Muscle of leg (tissue), 11 donors: ENCODE results near the gene LARP4B. TPM values are rescaled to one million over a fixed set of nuclear protein-coding genes. Genes with fewer than 3 reads are reported as not detected.

Source experiments
- DNase-seq: peaks from one replicate; pipeline ENCODE4 v3.0.0; 2013
- H3K27ac ChIP-seq: one replicate; pipeline ENCODE4 v1.5.1; 2013; ENCODE audit warnings: mild to moderate bottlenecking, low read length, control low read depth
- H3K27me3 ChIP-seq: one replicate; pipeline ENCODE4 v1.6.1; 2013; ENCODE audit warnings: low read length; ENCODE audit not compliant: control insufficient read depth, insufficient read depth
- H3K36me3 ChIP-seq: one replicate; pipeline ENCODE4 v1.6.1; 2013; ENCODE audit warnings: low read length; ENCODE audit not compliant: control insufficient read depth, insufficient read depth
- H3K4me1 ChIP-seq: one replicate; pipeline ENCODE4 v1.6.1; 2013; ENCODE audit warnings: low read length; ENCODE audit not compliant: control insufficient read depth, insufficient read depth
- H3K4me3 ChIP-seq: one replicate; pipeline ENCODE4 v1.5.1; 2013; ENCODE audit warnings: low read length, control low read depth
- H3K9me3 ChIP-seq: replicated peaks from 2 replicates; pipeline ENCODE4 v1.6.1; 2013; ENCODE audit warnings: low read depth, low read length; ENCODE audit not compliant: control insufficient read depth
- WGBS: methylation state at CpG from one replicate; pipeline ENCODE4 v1.1.5; 2013; ENCODE audit warnings: missing lambda C conversion rate; ENCODE audit not compliant: insufficient coverage; 5-methylcytosine and 5-hydroxymethylcytosine counted together
- polyA plus RNA-seq, 8 donors: library from polyadenylated mRNA; unstranded; fragments of 120-200 nt; gene quantifications; one replicate each; pipeline versions ENCODE4 v1.2.1 to v1.2.3, GENCODE V29; 2013; ENCODE audit warnings: inconsistent platforms in 1 of 8, low replicate concordance in 1 of 8; ENCODE audit not compliant: insufficient read length in 8 of 8, insufficient read depth in 1 of 8
- total RNA-seq: library from RNA; stranded (reverse); fragments of 120-200 nt; gene quantifications from one replicate; pipeline ENCODE4 v1.2.4, GENCODE V29; 2013

LARP4B gene
- total and polyA plus RNA-seq, 9 donors, result 35.8 to 84.5 (median 54.8) TPM

DNA sequence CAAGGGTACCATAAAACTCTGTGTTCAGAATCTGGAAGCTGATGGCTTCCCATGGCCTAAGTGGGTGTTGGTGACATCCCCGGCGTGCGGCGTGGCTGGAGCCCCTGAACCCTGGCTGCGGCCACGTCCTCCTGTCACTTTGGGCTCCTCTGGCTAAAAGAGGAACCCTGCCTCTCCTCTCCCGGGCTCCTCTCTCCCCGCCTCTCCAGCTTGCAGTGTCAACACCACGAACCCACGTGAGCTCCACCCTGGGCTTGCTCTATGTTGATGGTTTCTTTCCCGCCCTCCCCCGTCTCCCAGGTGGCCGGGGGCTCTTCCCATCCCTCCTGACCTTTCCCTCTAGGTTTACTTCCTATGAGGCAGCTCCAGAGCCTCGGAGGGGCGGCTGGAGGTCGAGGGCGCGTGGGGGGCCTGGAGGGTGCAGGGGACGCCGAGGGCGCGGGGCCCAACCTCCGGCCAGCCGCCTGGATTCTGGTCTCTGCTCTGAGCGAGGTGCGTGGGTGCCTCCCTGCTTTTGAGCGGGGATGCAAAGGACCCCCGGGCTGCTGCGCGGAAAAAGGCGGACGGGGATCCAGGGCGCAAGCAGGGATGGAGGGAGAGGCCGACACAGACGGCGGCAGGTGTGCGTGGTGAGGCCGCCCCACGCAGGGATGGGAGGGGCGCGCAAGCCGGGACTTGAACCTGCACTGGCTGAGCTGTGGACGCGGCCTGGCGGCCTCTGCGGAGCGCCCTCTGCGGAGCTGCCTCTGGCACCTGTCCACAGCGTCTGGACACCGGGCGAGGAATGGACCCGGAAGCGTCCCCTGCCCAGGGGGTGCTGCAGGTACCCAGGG, 126.5 kb downstream of the LARP4B start:
- H3K4me3 ChIP-seq, result no peak overlapping the region
- H3K27me3 ChIP-seq, result no peaks in the 10 kb centered on the region
- no peaks in the 10 kb centered on the region for H3K9me3 ChIP-seq
- peaks cover 34% of the 10 kb centered on the region for H3K36me3 ChIP-seq
- no peak overlapping the region for H3K27ac ChIP-seq
- WGBS, result 88% methylated on average over 46 of the region's 53 CpGs
- H3K4me1 ChIP-seq, result peaks cover 11% of the 10 kb centered on the region
- DNase-seq, result no peak

DNA sequence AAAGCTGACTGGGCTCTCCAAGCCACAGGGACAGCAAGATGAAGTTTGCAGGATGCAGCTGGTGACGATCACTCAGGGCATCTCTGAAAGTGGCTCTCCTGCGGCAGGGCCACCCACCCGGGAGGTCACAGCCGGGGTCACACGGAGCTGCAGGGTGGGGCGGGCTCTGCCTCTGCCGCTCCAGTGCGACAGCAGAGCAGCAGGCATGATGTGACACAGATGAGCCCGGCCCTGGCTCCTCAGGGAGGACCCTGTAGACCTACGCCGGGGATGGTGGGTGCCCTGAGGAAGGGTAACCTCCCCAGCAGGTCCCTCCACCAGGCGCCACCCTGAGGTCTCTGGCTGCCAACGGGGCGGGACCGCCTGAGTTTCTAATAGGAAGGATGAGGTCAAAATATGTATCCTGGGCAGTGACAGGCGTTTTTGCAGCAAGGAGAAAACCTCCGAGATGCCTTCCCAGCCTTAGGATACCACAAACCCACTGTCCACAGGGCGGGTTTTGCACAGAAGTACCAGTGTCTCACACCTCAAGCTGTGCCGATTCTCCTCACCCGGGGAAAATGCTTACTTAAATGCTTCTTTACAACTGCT, 127.2 kb downstream of the LARP4B start:
- WGBS, result 25% methylated on average over 13 of the region's 20 CpGs
- Histone ChIP-seq H3K4me3 (no peak overlapping the region), H3K36me3 (peaks cover 32% of the 10 kb centered on the region)

DNA sequence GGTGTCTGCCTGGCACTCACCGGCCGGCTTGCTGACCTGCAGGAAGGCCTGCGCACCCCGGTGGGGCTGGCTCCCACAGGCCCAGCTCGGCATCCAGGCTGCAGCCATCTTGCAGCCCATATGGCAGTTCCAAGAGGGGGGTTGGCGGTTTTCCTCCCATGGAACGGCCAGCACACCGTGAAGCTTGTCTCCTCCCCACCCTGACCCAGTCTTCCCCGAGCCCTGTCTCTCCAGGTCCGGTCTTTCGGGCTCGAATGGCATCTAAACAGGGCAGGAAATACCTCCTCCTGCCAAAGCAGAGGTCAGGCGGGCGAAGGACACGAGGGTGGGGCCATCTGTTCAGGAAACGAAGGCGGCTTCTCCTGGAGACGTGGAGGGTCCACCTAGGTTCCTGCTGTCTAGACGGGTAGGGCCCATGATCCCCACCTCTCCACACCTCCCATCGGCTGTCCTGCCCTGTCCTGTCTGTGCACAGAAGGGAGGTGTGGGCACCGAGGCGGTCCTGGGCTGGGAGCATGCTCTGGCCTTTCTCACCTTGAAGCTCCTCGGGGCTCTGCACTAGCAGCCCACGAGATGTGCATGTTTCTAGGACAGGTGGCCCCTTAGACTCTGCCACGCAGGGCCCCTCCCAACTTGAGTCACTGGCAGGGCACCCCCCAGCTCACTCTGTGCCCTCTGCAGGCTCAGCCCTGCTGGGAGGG, 128.3 kb downstream of the LARP4B start:
- Histone ChIP-seq H3K4me3 (no peak overlapping the region), H3K9me3 (peaks cover 3% of the 10 kb centered on the region), H3K27ac (no peak overlapping the region), H3K36me3 (peaks cover 25% of the 10 kb centered on the region), H3K4me1 (peaks cover 11% of the 10 kb centered on the region), H3K27me3 (no peaks in the 10 kb centered on the region)
- WGBS, result 78% methylated on average over 21 of the region's 25 CpGs
- no peak for DNase-seq

More for the DNA sequence above, 127.2 kb downstream of the LARP4B start:
- peaks cover 3% of the 10 kb centered on the region for H3K9me3 ChIP-seq
- H3K27ac ChIP-seq, result no peak overlapping the region
- H3K4me1 ChIP-seq, result peaks cover 11% of the 10 kb centered on the region
- no peak for DNase-seq
- H3K27me3 ChIP-seq, result no peaks in the 10 kb centered on the region

DNA sequence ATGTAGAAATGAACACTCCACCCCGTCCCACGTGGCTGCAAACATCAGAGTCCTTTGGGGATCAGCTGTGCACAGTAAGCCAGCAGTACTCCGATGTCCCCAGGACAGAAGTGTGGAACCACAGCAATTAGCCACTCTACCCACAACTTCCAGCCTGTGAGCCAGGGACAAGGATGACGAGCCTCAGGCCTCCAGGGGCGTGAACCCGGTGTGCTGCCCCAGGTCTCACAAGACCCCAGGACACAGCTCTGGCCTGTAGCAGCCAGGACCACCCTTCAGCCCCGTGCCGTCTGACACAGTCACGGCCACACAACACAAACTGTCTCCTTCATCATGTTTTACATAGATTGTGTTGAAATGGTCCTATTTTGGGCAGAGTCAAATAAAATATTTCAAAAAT, 129.0 kb downstream of the LARP4B start:
- Histone ChIP-seq H3K4me1 (peaks cover 11% of the 10 kb centered on the region), H3K9me3 (peaks cover 3% of the 10 kb centered on the region), H3K27ac (no peak overlapping the region), H3K36me3 (peaks cover 18% of the 10 kb centered on the region), H3K27me3 (no peaks in the 10 kb centered on the region), H3K4me3 (no peak overlapping the region)
- no peak for DNase-seq
- WGBS, result 70% methylated on average over 8 of the region's 9 CpGs

DNA sequence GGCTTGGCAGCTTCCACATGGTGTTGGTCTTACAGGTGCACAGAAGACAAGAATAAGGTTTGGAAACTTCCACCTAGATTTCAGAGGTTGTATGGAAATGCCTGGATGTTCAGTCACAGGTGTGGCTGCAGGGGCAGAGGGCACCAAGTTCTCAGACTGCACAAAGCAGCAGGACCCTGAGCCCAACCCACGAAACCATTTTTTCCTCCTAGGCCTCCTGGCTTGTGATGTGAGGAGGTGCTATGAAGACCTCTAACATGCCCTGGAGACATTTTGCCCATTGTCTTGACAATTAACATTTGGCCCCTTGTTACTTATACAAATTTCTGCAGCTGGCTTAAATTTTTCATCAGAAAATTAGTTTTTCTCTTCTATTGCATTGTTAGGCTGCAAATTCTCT, 134.3 kb downstream of the LARP4B start:
- Histone ChIP-seq H3K27me3 (no peaks in the 10 kb centered on the region), H3K4me3 (no peak overlapping the region), H3K27ac (no peak overlapping the region), H3K9me3 (peaks cover 8% of the 10 kb centered on the region), H3K36me3 (no peaks in the 10 kb centered on the region), H3K4me1 (no peaks in the 10 kb centered on the region)
- no peak for DNase-seq
- WGBS, result no CpG with 5 or more reads among the region's 1 CpG

DNA sequence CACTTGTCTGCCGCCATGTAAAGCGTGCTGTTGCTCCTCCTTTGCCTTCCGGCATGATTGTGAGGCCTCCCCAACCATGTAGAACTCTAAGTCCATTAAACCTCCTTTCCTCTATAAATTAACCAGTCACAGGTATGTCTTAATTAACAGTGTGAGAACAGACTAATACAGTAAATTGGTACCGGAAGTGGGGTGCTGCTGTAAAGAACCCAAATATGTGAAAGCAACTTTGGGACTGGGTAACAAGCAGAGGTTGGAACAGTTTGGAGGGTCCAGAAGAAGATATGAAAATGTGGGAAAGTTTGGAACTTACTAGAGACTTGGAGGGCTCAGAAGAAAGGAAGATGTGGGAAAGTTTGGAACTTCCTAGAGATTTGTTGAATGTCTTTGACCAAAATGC, 135.3 kb downstream of the LARP4B start:
- 93% methylated on average over 1 of the region's 4 CpGs for WGBS
- peaks cover 3% of the 10 kb centered on the region for H3K36me3 ChIP-seq
- H3K4me3 ChIP-seq, result no peak overlapping the region
- no peaks in the 10 kb centered on the region for H3K4me1 ChIP-seq
- no peak for DNase-seq
- peaks cover 8% of the 10 kb centered on the region for H3K9me3 ChIP-seq
- H3K27ac ChIP-seq, result no peak overlapping the region
- H3K27me3 ChIP-seq, result no peaks in the 10 kb centered on the region

DNA sequence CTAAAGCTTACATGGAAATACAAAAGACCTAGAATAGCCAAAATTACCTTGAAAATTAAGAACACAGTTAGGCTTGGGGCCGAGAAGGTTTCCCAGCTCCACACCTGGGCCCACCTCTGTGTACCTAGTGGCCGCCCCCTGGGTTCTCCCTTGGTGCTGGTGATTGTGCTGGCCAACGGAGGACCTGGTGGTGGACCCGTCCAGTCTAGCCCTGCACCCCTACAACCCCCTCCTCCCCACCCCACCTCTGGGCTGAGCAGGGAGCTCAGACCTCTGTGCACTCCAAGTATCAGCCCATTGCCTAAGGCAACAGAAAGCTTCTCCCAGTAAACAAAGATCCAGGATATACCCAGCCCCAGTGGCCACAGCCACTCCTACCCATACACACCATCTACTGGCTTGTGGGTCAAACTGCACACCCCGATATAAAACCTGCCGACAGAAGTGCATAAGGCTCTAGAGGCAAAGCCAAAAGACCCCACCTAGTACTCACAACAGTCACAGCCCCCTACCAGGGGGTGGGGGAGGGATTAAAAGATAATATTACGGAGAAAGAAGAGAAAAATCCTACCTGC, 137.0 kb downstream of the LARP4B start:
- Histone ChIP-seq H3K4me1 (peaks cover 3% of the 10 kb centered on the region), H3K9me3 (peaks cover 7% of the 10 kb centered on the region), H3K27me3 (no peaks in the 10 kb centered on the region), H3K36me3 (peaks cover 3% of the 10 kb centered on the region), H3K27ac (no peak overlapping the region), H3K4me3 (no peak overlapping the region)
- DNase-seq, result no peak
- 97% methylated on average over 4 of the region's 7 CpGs for WGBS

DNA sequence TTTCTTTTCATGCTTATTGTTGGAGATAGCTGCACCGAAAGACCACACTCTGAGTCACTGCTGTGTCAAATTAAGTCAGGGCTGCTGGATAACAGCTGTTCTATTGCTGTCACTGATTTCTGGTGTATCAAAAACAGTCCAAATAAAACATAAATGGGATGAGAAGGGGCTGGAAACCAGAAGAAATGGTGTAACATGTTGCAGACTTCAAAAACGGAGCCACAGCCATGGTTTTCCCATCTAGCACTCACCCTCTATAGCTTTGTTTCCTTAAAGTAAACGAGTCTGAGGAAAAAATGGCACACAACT, 138.8 kb downstream of the LARP4B start:
- DNase-seq, result no peak
- Histone ChIP-seq H3K4me3 (no peak overlapping the region), H3K27ac (no peak overlapping the region), H3K36me3 (peaks cover 3% of the 10 kb centered on the region), H3K9me3 (peaks cover 5% of the 10 kb centered on the region), H3K4me1 (peaks cover 14% of the 10 kb centered on the region), H3K27me3 (peaks cover 3% of the 10 kb centered on the region)
- 40% methylated on average over 1 of the region's 3 CpGs for WGBS

DNA sequence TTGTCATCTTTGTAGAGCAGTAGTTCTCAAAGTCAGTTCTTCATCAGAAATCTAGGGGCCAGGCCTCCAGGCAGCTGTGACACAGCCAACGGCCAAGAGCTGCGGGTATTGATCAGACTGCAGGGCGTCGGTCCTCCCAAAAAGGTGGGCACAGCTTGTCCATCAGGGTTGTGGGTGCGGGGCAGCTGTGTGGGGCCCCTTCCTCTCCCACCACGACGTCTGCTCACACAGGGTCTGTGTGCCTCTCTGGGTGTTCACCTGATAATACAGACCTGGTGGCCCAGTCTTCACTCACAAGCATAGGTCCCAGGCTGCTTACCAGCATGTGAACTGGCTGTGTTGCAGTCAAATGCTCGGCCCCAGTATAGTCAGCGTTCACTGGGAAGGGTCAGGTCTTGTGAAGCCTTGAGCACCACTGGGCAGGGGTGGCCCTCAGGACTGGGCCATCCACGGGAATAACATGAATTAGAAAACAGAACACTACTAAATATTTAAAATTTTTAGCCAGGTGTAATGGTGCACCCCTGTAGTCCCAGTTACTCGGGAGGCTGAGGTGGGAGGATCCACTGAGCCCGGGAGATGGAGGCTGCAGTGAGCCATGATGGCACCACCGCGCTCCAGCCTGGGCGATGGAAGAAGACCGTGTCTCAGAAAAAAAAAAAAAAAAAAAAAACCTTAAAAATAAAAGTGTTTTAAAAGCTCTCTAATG, 139.3 kb downstream of the LARP4B start:
- Histone ChIP-seq H3K36me3 (peaks cover 3% of the 10 kb centered on the region), H3K9me3 (peaks cover 5% of the 10 kb centered on the region)

More for the DNA sequence above, 139.3 kb downstream of the LARP4B start:
- Histone ChIP-seq H3K4me3 (no peak overlapping the region), H3K27ac (no peak overlapping the region), H3K4me1 (peaks cover 15% of the 10 kb centered on the region), H3K27me3 (peaks cover 3% of the 10 kb centered on the region)
- WGBS, result 84% methylated on average over 7 of the region's 16 CpGs
- no peak for DNase-seq
